SKM-1 (cell line): ENCODE measurements around the gene RASGRF2.

Experiments used
- DNase-seq: peaks from one replicate; lab custom pipeline; 2025; ENCODE audit not compliant: unreplicated experiment; lab: John Stamatoyannopoulos, UW

Gene RASGRF2

GRCh38 chr5:81165493-81166119 is 205.4 kb downstream of the RASGRF2 start:
- DNase-seq, result peak; percentile 27

DNA sequence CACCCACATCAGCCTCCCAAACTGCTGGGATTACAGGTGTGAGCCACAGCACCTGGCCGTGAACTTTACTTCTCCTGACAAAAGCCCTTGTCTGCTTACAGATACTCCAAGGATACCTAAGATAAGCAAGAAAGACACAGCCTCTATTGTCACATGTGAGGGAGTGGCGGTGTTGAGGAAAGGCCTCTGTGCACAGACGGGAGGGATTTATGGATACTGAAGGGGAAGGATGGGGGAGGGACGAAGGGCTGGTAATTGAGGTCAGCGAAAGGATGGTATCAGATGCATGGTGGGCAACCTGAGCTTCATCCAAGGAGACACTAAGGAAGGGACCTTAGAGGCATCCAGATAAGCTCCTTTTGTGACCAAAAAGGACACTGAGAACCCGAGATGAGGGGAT is 206.3 kb downstream of the RASGRF2 start:
- DNase-seq, result no peak

GRCh38 chr5:81167078-81167477 is 206.9 kb downstream of the RASGRF2 start:
- DNase-seq, result no peak

DNA sequence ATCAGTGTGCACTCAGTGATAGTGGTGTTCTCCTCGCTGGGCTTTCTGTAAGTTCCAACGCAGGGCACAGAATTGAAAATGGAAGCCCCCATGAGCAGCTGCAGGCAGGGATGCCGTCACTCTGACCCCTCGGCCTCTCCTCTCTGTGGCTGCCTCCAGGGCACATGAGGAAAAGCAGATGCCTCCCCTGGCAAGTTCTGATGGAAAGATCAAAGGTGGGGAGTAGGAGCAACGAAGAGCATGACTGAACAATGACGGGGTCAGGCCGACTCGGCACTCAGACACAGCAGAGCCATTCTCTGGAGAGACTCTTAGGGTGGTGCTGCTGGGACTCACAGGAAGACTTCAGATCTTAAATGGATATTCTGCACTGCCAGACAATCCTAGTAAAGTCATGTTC is 207.4 kb downstream of the RASGRF2 start:
- no peak for DNase-seq

GRCh38 chr5:81169924-81170323 is 209.8 kb downstream of the RASGRF2 start:
- no peak for DNase-seq

DNA sequence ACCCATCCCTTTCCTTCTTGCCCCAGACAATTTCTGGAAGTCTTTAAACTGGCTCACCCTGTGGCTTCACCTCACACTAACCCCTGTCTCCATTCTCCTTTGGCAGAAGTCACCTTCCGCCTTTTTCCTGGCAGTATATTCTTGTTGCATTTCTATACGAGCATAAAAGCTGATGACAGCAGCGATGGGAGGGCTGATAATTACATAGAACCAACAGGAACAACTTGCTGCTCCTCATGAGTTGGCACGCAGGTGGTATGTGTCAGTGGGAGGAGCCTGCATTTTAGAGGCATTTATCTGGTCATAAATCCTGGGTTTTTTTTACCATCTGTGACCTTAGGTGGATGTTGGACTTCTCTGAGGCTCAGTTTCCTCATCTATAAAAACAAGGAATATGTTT is 211.6 kb downstream of the RASGRF2 start:
- no peak for DNase-seq

DNA sequence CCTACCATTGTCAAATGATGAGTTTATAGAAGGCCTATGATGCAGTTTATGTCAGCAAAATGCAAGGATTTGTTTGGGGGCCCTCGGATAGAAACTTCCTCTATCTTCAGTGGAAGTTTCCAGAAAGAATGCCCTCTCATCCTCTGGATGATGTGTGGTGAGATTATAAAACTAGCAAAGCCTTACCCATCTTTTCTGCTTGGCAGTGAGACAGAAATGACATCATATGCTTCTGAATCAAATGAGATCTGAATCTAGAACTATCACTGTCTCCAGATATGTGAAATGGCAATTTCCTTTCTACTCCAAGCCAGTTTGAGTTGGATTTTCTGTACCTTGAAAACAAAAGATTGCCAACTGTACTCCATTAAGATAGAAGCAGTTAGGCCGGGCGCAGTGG is 212.5 kb downstream of the RASGRF2 start:
- DNase-seq, result no peak

- DNase-seq, result no peak
Observed at GRCh38 chr5:81177061-81177460, 216.9 kb downstream of the RASGRF2 start.

GRCh38 chr5:81179959-81180358 is 219.8 kb downstream of the RASGRF2 start:
- DNase-seq, result no peak

GRCh38 chr5:81180780-81181460 is 220.8 kb downstream of the RASGRF2 start:
- no peak for DNase-seq

- peak; percentile 22 for DNase-seq
Observed at GRCh38 chr5:81181576-81182316, 221.6 kb downstream of the RASGRF2 start.

DNA sequence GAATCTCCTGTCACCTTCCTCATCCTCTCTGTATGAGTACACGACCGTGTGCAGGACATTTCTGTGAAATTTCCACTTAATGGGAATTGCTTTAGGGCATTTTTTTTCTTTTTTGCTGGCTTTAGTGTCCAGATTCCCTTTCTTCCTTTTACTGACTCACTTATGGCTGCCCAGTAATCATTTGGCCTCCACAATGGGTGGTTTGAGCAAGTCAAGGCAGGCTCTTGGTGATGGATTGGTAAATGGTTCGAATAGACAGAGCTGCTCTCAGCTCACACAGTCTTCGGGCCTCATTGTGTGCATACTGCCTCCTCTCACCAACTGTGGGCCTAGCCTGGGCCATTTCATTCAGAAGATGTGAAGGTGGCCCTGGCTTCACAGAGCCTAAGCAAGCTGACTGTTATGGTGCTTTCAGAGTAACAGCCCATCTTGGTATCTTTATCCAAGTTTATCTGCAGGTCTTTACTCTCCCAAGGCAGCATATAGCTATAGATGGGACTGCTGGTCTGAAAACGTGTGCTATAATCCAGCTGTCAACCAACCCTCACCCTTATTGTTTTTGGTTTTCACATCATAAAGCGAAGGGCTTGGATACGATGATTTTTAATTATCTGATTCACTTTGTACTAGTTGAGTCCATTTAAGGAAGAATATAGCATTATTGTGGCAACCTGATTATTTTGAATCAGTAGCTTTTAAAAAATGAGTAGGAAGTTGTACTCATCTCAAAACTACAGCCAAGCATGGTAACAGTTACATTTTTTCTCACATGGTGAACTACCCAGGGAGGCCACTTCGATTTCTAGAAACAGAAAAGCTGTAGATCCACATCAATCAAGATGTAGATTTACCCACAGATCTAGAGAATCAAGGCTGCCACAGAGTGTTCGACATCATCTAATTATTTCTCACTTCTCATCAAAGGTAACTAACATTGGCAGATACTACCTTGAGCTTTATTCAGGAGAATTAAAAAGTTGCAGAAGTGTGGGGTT is 222.5 kb downstream of the RASGRF2 start:
- no peak for DNase-seq

DNA sequence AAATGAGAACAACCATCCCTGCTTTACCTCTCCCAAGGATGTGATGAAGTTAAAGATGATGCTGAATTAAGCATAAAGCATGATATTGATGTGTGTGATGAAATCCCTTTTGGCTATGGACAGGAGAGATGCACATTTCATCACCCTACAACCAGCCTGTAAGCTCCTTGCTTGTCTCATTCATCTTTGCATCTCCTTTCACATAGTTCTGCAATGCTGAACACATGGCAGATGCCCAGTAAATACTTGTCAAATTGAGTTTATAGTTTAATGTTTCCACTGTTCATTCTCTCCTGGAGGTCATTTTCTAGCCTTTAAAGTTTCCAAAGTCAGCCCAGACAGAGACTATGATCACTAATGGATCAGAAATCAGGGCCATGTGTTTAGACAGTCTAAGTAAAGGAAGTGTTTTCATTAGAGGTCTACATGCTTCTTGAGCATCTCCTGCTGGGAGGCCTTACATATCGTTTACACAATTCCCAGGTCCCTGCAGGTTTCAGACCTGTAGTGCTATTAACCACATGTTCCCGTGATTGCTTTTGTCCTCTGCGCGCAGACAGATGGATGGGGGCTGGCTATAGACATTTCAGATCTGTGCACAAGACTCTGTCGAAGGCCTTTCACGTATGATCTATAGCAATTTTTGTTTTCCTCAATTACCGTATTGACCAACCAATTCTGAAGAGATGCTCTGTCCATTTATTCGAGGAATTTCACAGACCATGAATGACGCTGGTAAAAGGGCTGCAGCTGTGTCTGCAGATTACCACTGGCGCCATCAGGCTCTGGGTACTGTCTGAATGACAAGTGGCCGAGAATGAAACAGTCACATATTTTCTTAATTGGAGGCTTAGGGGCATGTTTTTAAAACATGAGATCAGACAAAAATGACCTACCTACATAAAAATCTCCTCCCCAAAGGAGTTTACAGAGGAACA is 223.9 kb downstream of the RASGRF2 start:
- DNase-seq, result no peak

GRCh38 chr5:81184749-81185110 is 224.6 kb downstream of the RASGRF2 start:
- DNase-seq, result no peak

- DNase-seq, result no peak
Observed at GRCh38 chr5:81187885-81188284, 227.7 kb downstream of the RASGRF2 start.

- DNase-seq, result no peak
Observed at GRCh38 chr5:81188962-81189361, 228.8 kb downstream of the RASGRF2 start.

DNA sequence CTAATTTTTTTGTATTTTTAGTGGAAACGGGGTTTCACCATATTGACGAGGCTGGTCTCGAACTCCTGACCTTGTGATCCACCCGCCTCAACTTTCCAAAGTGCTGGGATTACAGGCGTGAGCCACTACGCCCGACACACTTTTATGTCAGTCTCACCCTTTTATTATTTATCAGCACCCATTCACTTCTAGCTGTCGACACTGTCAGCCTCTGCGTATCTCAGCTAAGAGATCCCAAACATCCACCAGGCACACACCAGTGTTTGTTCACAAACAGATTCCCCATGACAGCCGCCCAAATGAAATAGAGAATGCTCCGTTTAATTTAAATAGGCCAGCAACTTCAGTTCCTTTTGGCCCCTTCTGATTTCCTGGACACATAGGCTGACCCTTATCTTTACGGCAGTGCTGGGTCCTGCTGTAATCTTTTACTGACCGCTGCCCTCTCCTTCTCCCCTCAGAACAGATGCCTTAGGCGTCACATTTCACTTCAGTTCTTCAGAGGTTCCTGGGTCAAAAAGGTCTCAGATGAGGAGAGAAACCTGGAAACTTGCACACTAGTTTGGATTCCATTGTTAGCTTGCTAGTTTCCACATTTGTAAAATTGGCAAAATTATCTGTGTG is 229.8 kb downstream of the RASGRF2 start:
- no peak for DNase-seq

- DNase-seq, result no peak
Observed at GRCh38 chr5:81191726-81192372, 231.7 kb downstream of the RASGRF2 start.

DNA sequence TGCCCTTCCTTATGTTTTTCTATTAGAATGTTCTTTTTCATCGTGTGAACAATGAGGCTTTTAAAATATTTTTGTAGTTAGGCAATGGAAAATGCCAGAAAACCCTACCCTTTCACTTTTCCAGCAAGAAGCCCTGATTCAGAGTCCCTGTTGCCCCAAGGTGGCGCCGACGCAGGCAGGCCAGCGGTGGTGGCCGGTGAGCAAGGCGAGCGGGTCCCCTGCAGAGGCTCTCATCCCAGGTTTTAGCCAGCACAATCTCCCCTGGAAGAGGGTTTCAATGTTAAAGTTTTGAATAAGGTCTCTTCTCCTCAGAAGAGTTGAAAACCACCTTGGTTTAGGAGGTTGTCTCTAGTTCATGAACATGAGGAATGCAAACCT is 232.2 kb downstream of the RASGRF2 start:
- DNase-seq, result no peak
